HUES64 (cell line): ENCODE results near the gene MRRF.

ENCODE experiments used
- H3K27ac ChIP-seq: 2 replicates; pipeline ENCODE4 v1.7.0; 2013; ENCODE audit warnings: low read depth, low read length, inconsistent platforms
- H3K27me3 ChIP-seq: 2 replicates; pipeline ENCODE4 v1.6.1; 2013; ENCODE audit warnings: mild to moderate bottlenecking, low read length; ENCODE audit not compliant: insufficient read depth
- H3K36me3 ChIP-seq: 2 replicates; pipeline ENCODE4 v1.6.1; 2013; ENCODE audit warnings: mild to moderate bottlenecking, low read length; ENCODE audit not compliant: insufficient read depth
- H3K4me1 ChIP-seq: 2 replicates; pipeline ENCODE4 v1.6.1; 2013; ENCODE audit warnings: mild to moderate bottlenecking, low read length, moderate library complexity; ENCODE audit not compliant: insufficient read depth
- H3K4me3 ChIP-seq: 2 replicates; pipeline ENCODE4 v1.5.1; 2013; ENCODE audit warnings: mild to moderate bottlenecking, low read length, moderate library complexity
- H3K9ac ChIP-seq: 2 replicates; pipeline ENCODE4 v1.6.1; 2013; ENCODE audit warnings: mild to moderate bottlenecking, low read depth, low read length
- H3K9me3 ChIP-seq: 2 replicates; pipeline ENCODE4 v1.6.1; 2013; ENCODE audit warnings: low read depth, low read length; ENCODE audit not compliant: insufficient read depth
- WGBS: fragments of 150-250, 120-280 bp; methylation state at CpG from one replicate; pipeline ENCODE4 v1.1.7; 2013; ENCODE audit warnings: missing lambda C conversion rate; 5-methylcytosine and 5-hydroxymethylcytosine counted together

Gene MRRF

GRCh38 chr9:122286764-122287163, 22.1 kb downstream of the MRRF start:
- Histone ChIP-seq H3K9ac (no peak overlapping the region), H3K4me1 (no peaks in the 10 kb centered on the region), H3K36me3 (peaks cover 67% of the 10 kb centered on the region), H3K4me3 (no peak overlapping the region), H3K27me3 (no peaks in the 10 kb centered on the region), H3K9me3 (no peaks in the 10 kb centered on the region), H3K27ac (no peak overlapping the region)
- 89% methylated on average over 1 of the region's 1 CpG for WGBS

DNA sequence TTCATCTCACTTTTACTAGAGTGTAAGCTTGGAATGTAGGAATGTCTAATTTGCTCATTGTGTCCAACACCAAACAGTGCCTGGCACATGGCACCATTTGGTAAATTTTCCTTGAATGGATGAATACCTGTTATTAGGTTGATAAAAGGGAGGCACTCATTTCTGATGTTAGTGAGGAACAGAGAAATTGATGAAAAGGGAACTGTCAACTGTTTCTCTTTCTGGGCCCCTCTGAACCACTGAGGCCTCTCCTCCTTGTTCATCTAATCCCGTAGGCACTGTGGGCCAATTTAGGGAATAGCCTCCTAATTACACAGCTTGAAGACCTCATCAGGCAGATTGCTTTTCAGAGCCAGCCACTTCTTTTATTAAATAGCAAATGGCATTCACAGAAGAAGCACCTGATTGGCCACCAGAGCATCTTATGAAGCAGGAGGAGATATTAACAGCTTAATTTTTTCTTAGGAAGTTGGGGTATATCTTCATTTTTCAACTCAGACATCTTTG, 22.6 kb downstream of the MRRF start:
- Histone ChIP-seq H3K36me3 (peaks cover 68% of the 10 kb centered on the region), H3K9me3 (no peaks in the 10 kb centered on the region)

GRCh38 chr9:122291458-122291857, 26.8 kb downstream of the MRRF start:
- H3K9ac ChIP-seq: no peak overlapping the region
- peaks cover 79% of the 10 kb centered on the region for H3K36me3 ChIP-seq
- no peaks in the 10 kb centered on the region for H3K27me3 ChIP-seq
- WGBS: 88% methylated on average over 3 of the region's 3 CpGs
- no peak overlapping the region for H3K27ac ChIP-seq
- no peaks in the 10 kb centered on the region for H3K9me3 ChIP-seq
- H3K4me1 ChIP-seq: no peaks in the 10 kb centered on the region
- no peak overlapping the region for H3K4me3 ChIP-seq

More for the DNA sequence above, 22.6 kb downstream of the MRRF start:
- no peaks in the 10 kb centered on the region for H3K4me1 ChIP-seq
- WGBS: 93% methylated on average over 1 of the region's 1 CpG
- no peaks in the 10 kb centered on the region for H3K27me3 ChIP-seq
- H3K4me3 ChIP-seq: no peak overlapping the region
- H3K9ac ChIP-seq: no peak overlapping the region
- no peak overlapping the region for H3K27ac ChIP-seq

GRCh38 chr9:122294531-122294930, 29.8 kb downstream of the MRRF start:
- H3K4me1 ChIP-seq: no peaks in the 10 kb centered on the region
- no peak overlapping the region for H3K4me3 ChIP-seq
- H3K27me3 ChIP-seq: no peaks in the 10 kb centered on the region
- no peak overlapping the region for H3K27ac ChIP-seq
- 97% methylated on average over 4 of the region's 4 CpGs for WGBS
- H3K36me3 ChIP-seq: peaks cover 77% of the 10 kb centered on the region
- H3K9ac ChIP-seq: no peak overlapping the region
- no peaks in the 10 kb centered on the region for H3K9me3 ChIP-seq

- Histone ChIP-seq H3K9me3 (no peaks in the 10 kb centered on the region), H3K27ac (no peak overlapping the region), H3K4me1 (no peaks in the 10 kb centered on the region; the same call in 1 of the 2 replicates), H3K9ac (no peak overlapping the region), H3K4me3 (no peak overlapping the region), H3K36me3 (peaks cover 59% of the 10 kb centered on the region), H3K27me3 (no peaks in the 10 kb centered on the region)
- 93% methylated on average over 3 of the region's 3 CpGs for WGBS
These were observed 32.8 kb downstream of the MRRF start for GRCh38 chr9:122297512-122297911.

DNA sequence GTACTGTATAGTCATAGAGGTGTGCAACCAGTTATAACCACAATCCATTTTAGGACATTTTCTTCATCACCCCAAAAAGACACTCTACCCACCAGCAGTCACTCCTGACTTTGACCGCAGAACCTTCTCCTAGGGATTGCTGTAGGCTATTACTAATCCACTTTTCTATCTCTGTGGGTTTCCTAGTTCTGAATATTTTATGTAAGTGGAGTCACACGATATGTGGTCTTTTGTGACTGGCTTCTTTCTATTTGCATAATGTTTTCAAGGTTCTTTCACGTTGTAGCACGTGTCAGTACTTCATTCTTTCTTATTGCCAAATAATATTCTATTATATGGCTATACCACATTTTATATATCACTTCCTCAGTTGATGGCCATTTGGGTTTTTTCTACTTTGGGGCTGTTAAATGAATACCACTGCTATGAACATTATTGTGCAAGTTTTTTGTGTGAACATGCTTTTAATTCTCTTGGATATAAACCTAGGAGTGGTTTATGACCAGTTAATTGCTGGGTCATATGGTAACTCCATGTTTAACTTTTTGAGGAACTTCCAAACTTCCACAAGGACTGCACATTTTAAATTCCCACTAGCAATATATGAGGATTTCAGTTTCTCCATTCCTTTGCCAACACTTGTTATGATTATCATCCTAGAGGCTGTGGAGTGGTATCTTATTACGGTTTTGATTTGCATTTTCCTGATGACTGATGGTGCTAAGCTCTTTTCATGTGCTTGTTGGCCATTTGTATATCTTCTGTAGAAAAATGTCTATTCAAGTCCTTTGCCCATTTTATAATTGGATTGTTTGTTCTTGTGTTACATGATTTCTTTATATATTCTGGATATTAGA, 37.8 kb downstream of the MRRF start:
- WGBS: 55% methylated on average over 5 of the region's 5 CpGs
- Histone ChIP-seq H3K27ac (no peak overlapping the region), H3K36me3 (peaks cover 26% of the 10 kb centered on the region), H3K4me3 (no peak overlapping the region), H3K27me3 (no peaks in the 10 kb centered on the region), H3K9ac (no peak overlapping the region), H3K4me1 (no peaks in the 10 kb centered on the region; the same call in 1 of the 2 replicates), H3K9me3 (no peaks in the 10 kb centered on the region)

DNA sequence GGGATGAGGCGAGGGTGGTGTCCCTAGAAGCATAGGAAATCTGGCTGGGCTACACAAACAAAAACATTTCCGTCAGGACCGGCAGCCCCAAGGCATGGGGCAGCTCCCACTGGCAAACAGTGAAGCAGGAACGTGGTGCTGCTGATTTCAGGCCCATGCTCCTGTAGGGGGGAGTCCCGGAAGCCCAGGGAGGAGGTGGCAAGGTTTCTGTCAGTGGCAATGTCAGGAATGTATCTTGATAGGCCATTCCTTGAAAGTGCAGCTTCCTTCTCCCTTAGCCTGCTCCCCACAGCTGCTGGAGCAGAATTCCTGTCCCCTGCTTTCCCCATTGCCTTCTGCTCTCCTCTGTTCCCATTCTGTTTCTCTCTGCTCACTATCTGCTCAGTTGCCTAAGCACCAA, 42.4 kb downstream of the MRRF start:
- no peak overlapping the region for H3K27ac ChIP-seq
- H3K4me3 ChIP-seq: no peak overlapping the region
- H3K4me1 ChIP-seq: no peaks in the 10 kb centered on the region; the same call in 1 of the 2 replicates
- H3K9ac ChIP-seq: no peak overlapping the region
- H3K9me3 ChIP-seq: no peaks in the 10 kb centered on the region
- H3K36me3 ChIP-seq: peaks cover 37% of the 10 kb centered on the region
- H3K27me3 ChIP-seq: no peaks in the 10 kb centered on the region
- WGBS: 80% methylated on average over 5 of the region's 5 CpGs

GRCh38 chr9:122307925-122308324, 43.2 kb downstream of the MRRF start:
- Histone ChIP-seq H3K27ac (no peak overlapping the region), H3K4me1 (no peaks in the 10 kb centered on the region; the same call in 1 of the 2 replicates), H3K9ac (no peak overlapping the region), H3K27me3 (no peaks in the 10 kb centered on the region), H3K9me3 (no peaks in the 10 kb centered on the region), H3K4me3 (no peak overlapping the region), H3K36me3 (peaks cover 39% of the 10 kb centered on the region)
- WGBS: 91% methylated on average over 1 of the region's 1 CpG

DNA sequence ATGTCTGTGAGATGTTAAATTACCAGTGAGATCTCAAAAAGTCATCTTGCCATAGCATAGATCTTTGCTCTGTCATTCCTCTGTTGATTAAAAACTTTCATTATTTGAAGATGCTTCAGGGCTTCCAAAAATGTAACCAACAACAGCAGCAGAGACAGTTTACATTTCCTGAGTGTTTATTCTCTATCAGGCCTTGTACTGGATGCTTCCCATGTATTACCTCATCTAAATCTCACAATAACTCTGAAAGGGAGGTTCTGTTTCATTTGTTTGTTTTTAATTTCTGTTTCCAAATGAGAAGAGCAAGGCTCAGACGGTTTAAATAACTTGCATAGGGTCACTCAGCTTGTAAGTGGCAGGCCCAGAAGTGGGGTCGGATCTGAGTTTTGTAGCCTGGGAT, 45.2 kb downstream of the MRRF start:
- Histone ChIP-seq H3K4me1 (no peaks in the 10 kb centered on the region), H3K36me3 (peaks cover 54% of the 10 kb centered on the region), H3K9ac (no peak overlapping the region), H3K27ac (no peak overlapping the region), H3K27me3 (no peaks in the 10 kb centered on the region), H3K4me3 (no peak overlapping the region), H3K9me3 (no peaks in the 10 kb centered on the region)
- 94% methylated on average over 2 of the region's 2 CpGs for WGBS

GRCh38 chr9:122314165-122314564, 49.5 kb downstream of the MRRF start:
- no peak overlapping the region for H3K9ac ChIP-seq
- peaks cover 56% of the 10 kb centered on the region for H3K36me3 ChIP-seq
- no peaks in the 10 kb centered on the region for H3K9me3 ChIP-seq
- H3K4me1 ChIP-seq: no peaks in the 10 kb centered on the region
- H3K27me3 ChIP-seq: no peaks in the 10 kb centered on the region
- H3K27ac ChIP-seq: no peak overlapping the region
- H3K4me3 ChIP-seq: no peak overlapping the region

- 90% methylated on average over 2 of the region's 2 CpGs for WGBS
- H3K36me3 ChIP-seq: peaks cover 50% of the 10 kb centered on the region
- no peak overlapping the region for H3K4me3 ChIP-seq
- no peaks in the 10 kb centered on the region for H3K9me3 ChIP-seq
- no peak overlapping the region for H3K9ac ChIP-seq
- no peaks in the 10 kb centered on the region for H3K27me3 ChIP-seq
- H3K27ac ChIP-seq: no peak overlapping the region
- H3K4me1 ChIP-seq: no peaks in the 10 kb centered on the region
These were observed 50.9 kb downstream of the MRRF start for GRCh38 chr9:122315534-122315933.
